HG03045 (cell line): ENCODE data around the gene EBPL.
A peak's percentile ranks its signal among the peaks of the same experiment; 100 is the strongest.
"Not testable (repeated sequence)": the region's sequence is repeated elsewhere in the genome, so short reads cannot be mapped to it uniquely, and the experiment has no call there.

Experiments used
- ATAC-seq: cut with Tn5 transposase; IDR thresholded peaks from one replicate; pipeline ENCODE4 v1.9.1; 2021; ENCODE audit warnings: mild to moderate bottlenecking, moderate library complexity; ENCODE audit not compliant: unreplicated experiment

The EBPL gene

GRCh38 chr13:49690995-49691784 is at the start of gene EBPL:
Gene EBPL, minus strand, starts transcription at chr13:49691486. Its CDS starts 62 bp downstream, at chr13:49691424.
- ATAC-seq: peak; percentile 98

DNA sequence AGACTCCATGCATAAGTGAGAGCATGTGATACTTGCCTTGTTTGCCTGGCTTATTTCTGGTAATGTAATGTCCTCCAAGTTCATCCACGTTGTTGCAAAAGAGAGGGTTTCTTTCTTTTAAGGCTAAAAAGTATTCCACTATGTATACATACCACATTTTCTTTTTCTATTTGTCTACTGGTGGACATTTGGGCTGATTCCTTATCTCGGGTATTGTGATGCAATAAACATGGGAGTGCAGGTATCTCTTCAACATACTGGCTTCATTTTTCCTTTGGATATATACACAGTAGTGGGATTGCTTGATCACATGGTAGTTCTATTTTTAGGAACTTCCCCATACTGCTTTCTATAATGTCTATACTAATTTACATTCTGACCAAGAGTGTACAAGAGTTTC is 49.6 kb upstream of the EBPL start:
- ATAC-seq: no peak

DNA sequence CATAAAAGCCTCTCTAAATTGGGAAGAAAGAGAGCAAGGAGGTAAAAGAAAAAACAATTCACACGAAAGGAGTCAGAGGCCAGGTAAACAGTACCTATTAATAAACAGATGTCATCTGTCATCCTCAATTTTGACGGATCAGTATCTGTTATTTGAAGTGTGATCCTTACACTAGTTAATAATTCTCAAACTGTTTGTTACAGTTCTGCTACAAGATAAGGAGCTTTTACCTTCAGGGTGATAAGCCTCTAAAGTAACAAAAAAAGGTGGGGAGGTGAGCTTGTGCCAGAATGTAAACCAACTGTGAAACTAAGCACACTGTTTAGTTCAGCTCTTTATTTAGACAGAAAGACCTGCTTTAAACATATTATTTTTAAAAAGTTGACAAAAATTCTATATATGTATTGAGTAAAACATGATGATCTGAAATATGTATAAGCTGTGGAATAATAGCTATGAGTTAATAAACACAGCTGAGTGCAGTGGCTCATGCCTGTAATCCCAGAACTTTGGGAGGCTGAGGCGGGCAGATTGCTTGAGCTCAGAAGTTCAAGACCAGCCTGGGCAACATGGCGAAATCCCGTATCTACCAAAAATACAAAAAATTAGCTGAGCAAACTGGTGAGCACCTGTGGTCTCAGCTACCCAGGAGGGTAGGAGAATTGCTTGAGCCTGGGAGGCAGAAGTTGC is 48.4 kb upstream of the EBPL start:
- no peak for ATAC-seq

DNA sequence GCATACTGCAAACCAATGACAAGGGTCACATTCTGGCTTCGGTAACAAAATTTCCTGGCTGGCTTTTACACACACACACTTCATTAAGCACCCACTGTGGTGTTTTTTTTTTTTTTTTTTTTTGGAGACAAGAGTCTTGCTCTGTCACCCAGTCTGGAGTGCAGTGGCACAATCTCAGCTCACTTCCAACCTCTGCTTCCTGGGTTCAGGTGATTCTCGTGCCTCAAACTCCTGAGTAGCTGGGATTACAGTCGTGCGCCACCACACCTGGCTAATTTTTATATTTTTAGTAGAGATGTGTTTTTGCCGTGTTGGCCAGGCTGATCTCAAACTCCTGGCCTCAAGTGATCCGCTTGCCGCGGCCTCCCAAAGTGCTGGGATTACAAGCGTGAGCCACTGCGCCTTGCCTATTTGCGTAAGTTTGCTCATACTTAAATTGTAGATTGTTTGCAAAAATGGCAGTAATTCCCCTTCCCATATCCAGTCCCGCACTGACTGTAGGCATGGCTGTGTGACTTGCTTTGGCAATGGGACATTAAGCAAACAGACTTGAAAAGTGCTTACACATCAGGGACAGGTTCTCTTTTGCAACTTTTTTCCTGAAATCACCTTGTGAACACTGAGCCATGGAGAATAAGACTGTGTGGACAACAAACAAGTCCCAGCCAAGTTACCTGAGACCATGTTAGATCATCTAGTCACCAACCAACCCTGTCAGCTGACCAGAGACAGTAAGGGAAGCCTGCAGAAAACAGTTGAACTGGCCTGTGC is 42.1 kb upstream of the EBPL start:
- ATAC-seq: no peak

GRCh38 chr13:49731766-49732165 is 40.5 kb upstream of the EBPL start:
- ATAC-seq: no peak

- ATAC-seq: no peak
Observed at GRCh38 chr13:49716615-49717014, 25.3 kb upstream of the EBPL start.

GRCh38 chr13:49714757-49715156 is 23.5 kb upstream of the EBPL start:
- ATAC-seq: no peak

- no peak for ATAC-seq
Observed at GRCh38 chr13:49711218-49711863, 20.1 kb upstream of the EBPL start.

DNA sequence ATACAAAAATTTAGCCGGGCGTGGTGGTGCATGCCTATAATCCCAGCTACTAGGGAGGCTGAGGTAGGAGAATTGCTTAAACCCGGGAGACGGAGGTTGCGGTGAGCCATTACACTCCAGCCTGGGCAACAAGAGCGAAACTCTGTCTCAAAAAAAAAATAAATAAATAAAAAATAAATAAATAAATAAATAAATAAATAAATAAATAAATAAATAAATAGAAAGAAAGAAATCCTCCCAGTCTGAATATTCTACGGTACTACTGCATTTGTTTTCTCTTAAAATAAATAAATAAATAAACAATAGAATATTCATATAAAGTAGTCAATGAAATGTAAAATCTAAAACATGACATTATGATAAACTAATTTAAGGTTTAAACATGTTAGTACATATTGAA is 13.0 kb upstream of the EBPL start:
- ATAC-seq: not testable (repeated sequence)

DNA sequence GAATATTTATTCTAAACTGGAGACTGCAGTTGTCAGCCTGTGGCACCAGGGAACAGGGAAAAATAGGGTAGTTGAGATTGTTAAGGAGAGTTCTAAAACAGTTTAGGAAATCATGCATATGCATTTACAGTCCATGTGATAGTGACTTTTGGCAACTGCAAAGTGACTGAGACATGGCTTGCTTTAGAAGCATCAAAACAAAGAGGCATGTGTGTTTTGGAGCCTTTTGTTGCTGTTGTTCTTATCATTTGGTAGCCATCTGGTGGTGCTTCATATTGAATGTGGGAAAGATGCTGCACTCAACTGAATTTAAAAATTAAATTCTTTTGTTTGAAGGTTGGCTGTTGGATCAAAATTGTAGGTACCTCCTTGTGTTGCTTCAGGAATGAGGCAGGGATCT is 10.2 kb upstream of the EBPL start:
- no peak for ATAC-seq

DNA sequence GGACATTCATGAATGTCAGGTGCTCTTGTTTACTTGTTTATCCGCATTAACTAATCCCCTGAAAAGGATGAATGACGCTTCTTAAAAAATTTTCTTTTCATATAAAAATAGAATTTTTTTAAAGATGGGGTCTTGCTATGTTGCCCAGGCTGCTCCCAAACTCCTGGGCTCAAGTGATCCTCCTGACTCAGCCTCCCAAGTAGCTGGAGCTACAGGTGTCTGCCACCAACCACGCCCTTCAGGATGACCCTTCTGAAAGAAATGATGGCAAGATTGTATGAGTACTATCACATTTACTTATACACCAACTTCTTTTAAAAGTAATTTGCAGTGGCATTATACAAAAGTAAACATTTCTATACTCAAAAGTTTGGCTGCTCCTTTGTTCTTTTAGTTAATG is 6.2 kb upstream of the EBPL start:
- no peak for ATAC-seq

DNA sequence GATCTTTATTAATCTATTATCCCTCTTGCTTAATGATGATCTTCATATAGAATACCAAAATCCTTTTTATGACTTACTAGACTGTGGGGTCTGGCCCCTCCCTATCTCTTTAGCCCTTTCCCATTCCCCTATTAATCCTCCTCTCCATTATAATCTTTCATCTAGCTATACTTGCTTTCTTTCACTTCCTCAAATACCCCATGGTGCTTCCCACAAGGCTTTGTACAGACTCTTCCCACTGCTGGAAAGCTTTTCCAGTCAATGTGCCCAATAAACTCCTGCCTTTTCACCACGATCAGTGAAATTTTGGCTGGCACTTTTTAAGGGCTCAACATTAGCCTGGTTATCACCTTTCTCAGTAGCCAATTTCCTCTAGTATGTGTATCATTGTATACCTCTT is 3.2 kb upstream of the EBPL start:
- no peak for ATAC-seq

DNA sequence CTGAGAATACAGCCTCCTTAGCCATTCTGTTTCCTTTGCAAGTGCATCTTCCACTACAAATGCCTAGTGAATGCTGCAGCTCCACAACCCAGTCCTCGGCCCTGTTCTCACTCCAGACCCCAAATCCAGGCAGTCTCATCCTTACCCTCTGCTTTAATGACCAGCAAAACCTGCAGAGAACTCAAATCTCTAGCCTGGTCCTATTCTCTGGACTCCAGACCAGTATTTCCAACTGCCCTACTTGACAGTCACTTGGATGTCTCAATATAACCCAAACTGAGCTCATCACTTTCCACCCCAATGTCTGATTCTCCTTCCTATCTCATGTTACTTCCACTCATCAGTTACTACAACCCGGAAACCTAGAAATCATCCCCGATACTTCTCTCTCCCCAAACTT is 2.6 kb upstream of the EBPL start:
- no peak for ATAC-seq

- ATAC-seq: no peak
Observed at GRCh38 chr13:49693191-49693733, 2.0 kb upstream of the EBPL start.

- peak; percentile 14 for ATAC-seq
Observed at GRCh38 chr13:49690133-49690994, 922 bp downstream of the EBPL start.

DNA sequence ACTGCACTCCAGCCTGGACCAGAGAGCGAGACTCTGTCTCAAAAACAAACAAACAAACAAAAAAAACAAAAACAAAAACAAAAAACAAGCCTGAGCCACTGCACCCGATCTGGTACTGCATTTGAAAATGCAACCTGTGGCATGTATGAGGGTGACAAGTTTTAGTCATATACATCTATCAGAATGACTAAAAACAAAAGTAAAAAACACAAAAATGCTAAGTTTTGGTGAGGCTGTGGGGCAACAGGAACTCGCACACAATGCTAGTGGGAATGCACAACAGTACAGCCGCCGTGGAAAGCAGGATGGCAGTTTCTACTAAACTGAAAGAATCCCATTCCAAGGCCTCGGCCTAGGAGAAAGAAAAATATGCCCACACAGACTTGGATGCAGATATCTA is 7.8 kb downstream of the EBPL start:
- ATAC-seq: peak; percentile 51

- no peak for ATAC-seq
Observed at GRCh38 chr13:49681842-49682435, 9.3 kb downstream of the EBPL start.

DNA sequence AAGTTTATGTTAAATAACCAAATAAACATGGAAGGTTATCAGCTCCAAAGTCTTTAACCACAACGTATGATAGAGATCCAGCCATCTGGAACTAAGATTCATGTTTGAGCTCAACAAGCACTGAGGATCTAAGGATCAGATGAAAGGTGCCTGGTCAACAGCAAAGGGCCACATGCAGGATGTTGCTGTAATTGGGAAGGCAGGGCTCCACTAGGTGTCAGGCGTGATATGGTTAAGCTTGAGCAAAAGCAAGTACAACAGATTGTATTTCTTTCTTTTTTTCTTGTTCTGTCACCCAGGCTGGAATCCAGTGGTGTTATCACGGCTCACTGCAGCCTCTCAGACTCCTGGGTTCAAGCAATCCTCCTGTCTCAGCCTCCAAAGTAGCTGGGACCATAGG is 12.0 kb downstream of the EBPL start:
- ATAC-seq: no peak

- ATAC-seq: no peak
Observed at GRCh38 chr13:49678191-49678914, 12.9 kb downstream of the EBPL start.
